BJ (cell line): ENCODE results near the gene MED16. TPM values are rescaled to one million over a fixed set of nuclear protein-coding genes. Genes with fewer than 3 reads are reported as not detected.

ENCODE experiments used
- CTCF ChIA-PET: fragments of 350-600 bp; formaldehyde crosslinking; extraction: SDS; loops from one replicate; lab custom pipeline; 2021; ENCODE audit warnings: antibody characterized with exemption, inconsistent platforms; lab: Yijun Ruan, JAX
- POLR2A ChIA-PET: fragments of 300-600 bp; sonication (Branson Sonifier 250); formaldehyde crosslinking; extraction: SDS; loops from one replicate; lab custom pipeline; 2021; ENCODE audit warnings: antibody characterized with exemption; lab: Charles Lee
- DNase-seq: peaks from one replicate; pipeline ENCODE4 v3.0.0-alpha.2; 2011; ENCODE audit warnings: low read depth
- H3K27me3 ChIP-seq: 2 replicates; pipeline ENCODE4 v1.6.0; 2011; ENCODE audit warnings: low read length; ENCODE audit not compliant: control insufficient read depth, insufficient read depth
- H3K36me3 ChIP-seq: 2 replicates; pipeline ENCODE4 v1.5.1; 2011; ENCODE audit warnings: low read length; ENCODE audit not compliant: control insufficient read depth, insufficient read depth
- H3K4me3 ChIP-seq: 2 replicates; pipeline ENCODE4 v1.5.1; 2011; ENCODE audit warnings: low read depth, mild to moderate bottlenecking, control low read depth, low read length
- polyA plus RNA-seq: library from polyadenylated mRNA; depleted of rRNA; stranded (reverse); fragments of >200 nt; gene quantifications from 2 replicates; pipeline ENCODE4 v1.2.3, GENCODE V29; 2011
- TF ChIP-seq, protein P1 (sequence below): IDR thresholded peaks from 2 replicates; pipeline ENCODE4 v1.5.1; 2011; ENCODE audit warnings: low read depth, mild to moderate bottlenecking, control low read depth, inconsistent platforms, low read length, moderate library complexity; ENCODE audit not compliant: insufficient read depth

MED16 gene
- polyA plus RNA-seq, 1 experiment: 39.8 TPM

- POLR2A ChIA-PET: no interaction called here
- TF ChIP-seq, protein P1, sequence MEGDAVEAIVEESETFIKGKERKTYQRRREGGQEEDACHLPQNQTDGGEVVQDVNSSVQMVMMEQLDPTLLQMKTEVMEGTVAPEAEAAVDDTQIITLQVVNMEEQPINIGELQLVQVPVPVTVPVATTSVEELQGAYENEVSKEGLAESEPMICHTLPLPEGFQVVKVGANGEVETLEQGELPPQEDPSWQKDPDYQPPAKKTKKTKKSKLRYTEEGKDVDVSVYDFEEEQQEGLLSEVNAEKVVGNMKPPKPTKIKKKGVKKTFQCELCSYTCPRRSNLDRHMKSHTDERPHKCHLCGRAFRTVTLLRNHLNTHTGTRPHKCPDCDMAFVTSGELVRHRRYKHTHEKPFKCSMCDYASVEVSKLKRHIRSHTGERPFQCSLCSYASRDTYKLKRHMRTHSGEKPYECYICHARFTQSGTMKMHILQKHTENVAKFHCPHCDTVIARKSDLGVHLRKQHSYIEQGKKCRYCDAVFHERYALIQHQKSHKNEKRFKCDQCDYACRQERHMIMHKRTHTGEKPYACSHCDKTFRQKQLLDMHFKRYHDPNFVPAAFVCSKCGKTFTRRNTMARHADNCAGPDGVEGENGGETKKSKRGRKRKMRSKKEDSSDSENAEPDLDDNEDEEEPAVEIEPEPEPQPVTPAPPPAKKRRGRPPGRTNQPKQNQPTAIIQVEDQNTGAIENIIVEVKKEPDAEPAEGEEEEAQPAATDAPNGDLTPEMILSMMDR: no peak
- Histone ChIP-seq H3K36me3 (peaks cover 28% of the 10 kb centered on the region), H3K27me3 (no peaks in the 10 kb centered on the region), H3K4me3 (no peak overlapping the region)
- CTCF ChIA-PET: no interaction called here
- DNase-seq: no peak
Measured at GRCh38 chr19:934865-935479, 42.0 kb upstream of the MED16 start.

DNA sequence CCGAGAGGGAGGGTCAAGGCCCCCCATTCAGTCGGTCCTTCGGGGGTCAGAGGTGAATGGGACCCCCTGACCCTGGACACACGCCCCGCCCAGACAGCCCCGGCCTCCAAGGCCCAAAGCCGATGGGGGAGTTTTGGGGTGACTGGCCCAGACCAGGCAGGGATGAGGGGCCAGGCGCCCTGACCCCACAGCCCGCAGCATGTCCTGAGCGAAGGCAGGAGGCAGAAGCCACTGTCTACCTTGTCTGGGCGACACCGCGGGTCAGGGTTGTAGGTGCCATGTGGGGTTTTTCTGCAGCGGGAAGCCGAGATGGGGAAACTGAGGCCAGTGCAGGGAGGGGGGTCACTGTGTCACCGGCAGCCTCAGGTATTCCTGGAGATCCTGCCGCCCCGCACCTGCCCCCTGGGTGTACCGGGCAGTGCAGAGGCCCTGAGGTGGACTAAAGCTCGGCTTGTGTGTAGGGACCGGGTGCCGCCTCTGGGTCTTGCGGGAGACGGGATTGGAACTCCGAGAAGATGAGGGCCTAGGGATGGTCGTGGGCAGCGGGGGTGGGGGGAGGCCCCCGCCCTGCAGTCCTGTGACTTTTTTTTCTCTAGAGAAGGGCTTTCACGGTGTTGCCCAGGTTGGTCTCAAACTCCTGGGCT lies 41.3 kb upstream of the MED16 start:
- TF ChIP-seq, protein P1: no peak
- no peaks in the 10 kb centered on the region for H3K27me3 ChIP-seq
- POLR2A ChIA-PET: interaction anchor here (0.8 kb wide), 1 partner anchor 22 kb away, joined by 3 read pairs; no protein-coding TSS in a partner anchor
- CTCF ChIA-PET: interaction anchor here (0.9 to 1.0 kb wide), 2 partner anchors 10 to 42 kb away, joined by 3 to 5 read pairs; no protein-coding TSS in a partner anchor
- H3K4me3 ChIP-seq: no peak overlapping the region
- peaks cover 25% of the 10 kb centered on the region for H3K36me3 ChIP-seq
- DNase-seq: no peak

- POLR2A ChIA-PET: interaction anchor here (0.8 kb wide), 1 partner anchor 23 kb away, joined by 3 read pairs; no protein-coding TSS in a partner anchor
- no peaks in the 10 kb centered on the region for H3K27me3 ChIP-seq
Measured at GRCh38 chr19:933553-933882, 40.5 kb upstream of the MED16 start.

DNA sequence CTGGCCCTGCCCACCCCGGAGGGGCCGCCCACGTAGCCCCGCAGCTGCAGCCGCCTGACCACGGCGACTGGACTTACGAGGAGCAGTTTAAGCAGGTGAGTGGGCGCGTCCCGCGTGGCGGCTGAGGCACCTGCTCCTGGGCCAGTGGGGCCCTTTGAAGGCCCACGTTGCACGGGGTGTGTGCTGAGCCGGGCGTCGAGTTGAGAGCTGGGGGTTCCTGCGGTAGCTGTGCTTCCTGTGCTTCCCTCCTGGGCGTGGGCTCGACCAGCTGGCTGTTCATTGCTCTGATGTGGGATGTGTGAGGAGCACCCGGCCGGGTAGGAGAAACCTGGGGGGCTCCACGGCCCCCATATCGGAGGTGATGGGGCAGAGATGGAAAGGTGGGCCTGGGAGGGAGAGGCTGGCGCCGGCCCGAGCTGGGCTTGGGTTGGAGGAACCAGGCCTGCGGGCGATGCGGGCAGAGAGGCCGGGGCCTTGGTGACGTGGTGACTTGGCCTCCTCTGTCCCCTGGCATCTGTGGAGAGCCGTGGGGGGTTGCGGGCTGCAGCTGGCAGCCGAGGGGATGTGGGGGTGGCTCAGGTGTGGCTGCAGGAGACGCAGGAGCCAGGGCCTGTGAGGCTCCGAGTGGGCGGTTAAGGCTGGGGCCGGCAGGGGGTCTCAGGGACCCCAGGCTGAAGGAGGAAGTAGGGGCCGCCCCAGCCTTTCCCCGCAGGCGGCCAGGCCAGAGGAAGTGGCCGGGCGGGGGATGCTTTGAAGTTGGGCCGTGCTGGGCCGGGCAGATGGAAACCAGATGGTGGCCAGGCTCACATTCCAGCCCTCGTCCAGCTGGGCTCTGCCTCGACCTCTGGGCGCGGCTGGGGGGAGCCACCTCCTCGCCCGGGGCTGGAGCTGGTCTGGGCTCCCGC lies 39.9 kb upstream of the MED16 start:
- H3K4me3 ChIP-seq: peak overlapping the region; percentile 28
- peak; percentile 77 for DNase-seq
- POLR2A ChIA-PET: interaction anchor here (0.8 kb wide), 2 partner anchors 24 to 51 kb away, joined by 3 read pairs; partner anchors contain the start of gene WDR18

More at GRCh38 chr19:933553-933882, 40.5 kb upstream of the MED16 start:
- TF ChIP-seq, protein P1: 0 out of 2 replicates have a peak, but pooled peaks have one; percentile 0
- CTCF ChIA-PET: interaction anchor here (0.6 to 1.8 kb wide), 4 partner anchors 10 to 259 kb away, joined by 3 to 10 read pairs (median 4); partner anchors contain the start of gene WDR18
- DNase-seq: no peak
- H3K4me3 ChIP-seq: peak overlapping the region; percentile 28
- peaks cover 25% of the 10 kb centered on the region for H3K36me3 ChIP-seq

More for the DNA sequence above, 39.9 kb upstream of the MED16 start:
- H3K27me3 ChIP-seq: no peaks in the 10 kb centered on the region
- H3K36me3 ChIP-seq: peaks cover 21% of the 10 kb centered on the region
- CTCF ChIA-PET: interaction anchor here (0.6 to 1.8 kb wide), 6 partner anchors 9 to 259 kb away, joined by 3 to 10 read pairs (median 4); partner anchors contain the start of gene WDR18
- TF ChIP-seq, protein P1: peak; percentile 18; the same call in 1 of the 2 replicates
